ENCODE measurements around the gene CCDC8. TPM values are rescaled to one million over a fixed set of nuclear protein-coding genes. Genes with fewer than 3 reads are reported as not detected.

CCDC8 gene
- polyA plus RNA-seq, 2 of the 4 experiments (the other 2 are of a cell fraction): 0.04 to 0.08 TPM

DNA sequence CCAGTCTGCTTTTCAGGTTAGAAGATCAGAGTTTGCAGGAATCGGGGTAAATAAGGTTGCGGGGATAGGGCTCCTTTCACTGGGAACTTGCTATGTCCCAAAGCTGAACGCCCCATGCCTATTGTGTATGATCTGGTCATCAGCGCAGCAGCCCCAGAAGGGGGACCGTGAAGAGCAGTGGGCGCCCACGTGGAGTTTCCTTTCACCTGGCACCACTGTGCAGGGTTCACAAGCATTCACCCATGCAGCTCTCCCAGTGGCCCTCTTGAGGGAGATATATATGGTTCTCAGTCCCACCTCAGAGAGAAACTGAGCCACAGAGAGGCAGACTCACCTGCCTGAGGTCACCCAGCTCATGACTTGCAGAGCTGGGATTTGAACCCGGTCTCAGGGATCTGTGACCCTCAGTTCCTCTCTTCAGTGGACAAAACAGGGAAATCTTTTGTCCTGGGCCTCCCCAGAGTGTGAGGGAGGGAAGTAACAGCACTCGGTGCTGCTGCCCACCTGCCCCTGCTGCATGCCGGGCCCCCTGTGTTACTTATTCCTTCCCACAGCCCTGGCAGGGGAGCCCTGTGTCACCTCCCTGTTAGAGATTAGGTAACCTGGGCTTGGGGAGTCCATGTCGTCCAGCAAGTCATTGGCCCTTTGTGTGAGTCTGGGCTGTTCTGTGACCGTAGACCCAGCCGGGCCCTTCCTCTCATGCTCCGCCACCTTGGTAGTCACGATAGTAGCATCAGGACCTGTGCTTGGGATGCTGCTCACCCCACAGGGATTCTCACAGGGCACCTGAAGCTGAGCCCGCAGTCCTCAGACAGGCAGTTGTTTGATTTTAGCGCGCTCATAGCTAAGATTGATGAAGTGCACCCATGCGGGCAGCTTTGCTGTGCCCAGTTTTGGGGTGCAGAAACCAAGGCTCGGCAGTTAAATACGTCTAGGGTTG is 38.6 kb downstream of the CCDC8 start:
- ChIA-PET POLR2A (interaction anchor here (1.6 kb wide), 1 partner anchor 76 kb away, joined by 9 read pairs; no protein-coding TSS in a partner anchor), CTCF (interaction anchor here (0.9 to 30.8 kb wide), 9 partner anchors 8 to 155 kb away, joined by 3 to 501 read pairs (median 4); no protein-coding TSS in a partner anchor)
- Histone ChIP-seq H3K27ac (peak overlapping the region; percentile 90 to 94), H3K4me3 (no peak overlapping the region), H3K9me3 (no peaks in the 10 kb centered on the region), H3K4me1 (peaks cover 49% of the 10 kb centered on the region), H3K4me2 (peak overlapping the region; percentile 96)
- ATAC-seq (no peak), FAIRE-seq (no peak), DNase-seq (ENCODE audit: low read depth in 1 of 2, low spot score in 1 of 2) (no peak)
- no peak for TF ChIP-seq CHD4 (IDR thresholded peaks at IDR 0.05; ENCODE audit: borderline replicate concordance)
- WGBS (ENCODE audit: missing lambda C conversion rate): 90% methylated on average over 21 of the region's 21 CpGs

GRCh38 chr19:46373491-46374359 is 39.6 kb downstream of the CCDC8 start:
- FAIRE-seq: peak; percentile 98
- H3K27ac ChIP-seq: peak overlapping the region; percentile 90 to 94

More at GRCh38 chr19:46373491-46374359, 39.6 kb downstream of the CCDC8 start:
- DNase-seq (ENCODE audit: low read depth in 1 of 2, low spot score in 1 of 2) (peak; percentile 88 to 93), ATAC-seq (peak; percentile 80 to 87)
- 2% methylated on average over 15 of the region's 17 CpGs for WGBS (ENCODE audit: missing lambda C conversion rate)
- H3K4me1 ChIP-seq: peaks cover 49% of the 10 kb centered on the region
- ChIA-PET POLR2A (interaction anchor here (0.5 to 1.6 kb wide), 6 partner anchors 12 to 304 kb away, joined by 3 to 9 read pairs (median 5); partner anchors contain the start of gene PPP5C), CTCF (interaction anchor here (0.6 to 30.8 kb wide), 21 partner anchors 9 to 295 kb away, joined by 3 to 501 read pairs (median 4); partner anchors contain the start of genes HIF3A and PPP5C)
- no peaks in the 10 kb centered on the region for H3K9me3 ChIP-seq
- H3K4me3 ChIP-seq: peak overlapping the region; percentile 21; the same call in 2 of the 3 replicates
- H3K4me2 ChIP-seq: peak overlapping the region; percentile 96
- TF ChIP-seq EHF (CRISPR knock-in tag; IDR thresholded peaks at IDR 0.05) (no peak), MYC (IDR thresholded peaks at IDR 0.05; ENCODE audit: borderline replicate concordance, low read length) (peak; percentile 95), GATA3 (IDR thresholded peaks at IDR 0.05; ENCODE audit: borderline replicate concordance) (peak; percentile 50), POLR2A (IDR thresholded peaks at IDR 0.05; ENCODE audit: low read length) (peak; percentile 21), JUN (IDR thresholded peaks at IDR 0.05) (peak in 1 of 2 experiments; percentile 59; a peak in 2 of 5 replicates), NFE2L2 (conservative IDR thresholded peaks at IDR 0.05; ENCODE audit: low read length) (peak; percentile 54), USF2 (IDR thresholded peaks at IDR 0.05) (peak; percentile 56; the same call in 1 of the 2 replicates), EP300 (IDR thresholded peaks at IDR 0.05) (peak in 1 of 2 experiments; percentile 6; a peak in 1 of 5 replicates), MAFK (IDR thresholded peaks at IDR 0.05; ENCODE audit: partially characterized antibody) (peak; percentile 28), HEYL (CRISPR knock-in tag; IDR thresholded peaks at IDR 0.05) (no peak), ELK1 (IDR thresholded peaks at IDR 0.05; ENCODE audit: low read depth, low read length) (no peak), FOSL2 (IDR thresholded peaks at IDR 0.05) (no peak), FOSL2 (CRISPR knock-in tag; IDR thresholded peaks at IDR 0.05) (peak; percentile 26), E2F6 (IDR thresholded peaks at IDR 0.05; ENCODE audit: borderline replicate concordance, low read depth) (0 out of 2 replicates have a peak, but pooled peaks have one; percentile 28), MAX (IDR thresholded peaks at IDR 0.05) (peak; percentile 93)
- TF ChIP-seq, protein P1, sequence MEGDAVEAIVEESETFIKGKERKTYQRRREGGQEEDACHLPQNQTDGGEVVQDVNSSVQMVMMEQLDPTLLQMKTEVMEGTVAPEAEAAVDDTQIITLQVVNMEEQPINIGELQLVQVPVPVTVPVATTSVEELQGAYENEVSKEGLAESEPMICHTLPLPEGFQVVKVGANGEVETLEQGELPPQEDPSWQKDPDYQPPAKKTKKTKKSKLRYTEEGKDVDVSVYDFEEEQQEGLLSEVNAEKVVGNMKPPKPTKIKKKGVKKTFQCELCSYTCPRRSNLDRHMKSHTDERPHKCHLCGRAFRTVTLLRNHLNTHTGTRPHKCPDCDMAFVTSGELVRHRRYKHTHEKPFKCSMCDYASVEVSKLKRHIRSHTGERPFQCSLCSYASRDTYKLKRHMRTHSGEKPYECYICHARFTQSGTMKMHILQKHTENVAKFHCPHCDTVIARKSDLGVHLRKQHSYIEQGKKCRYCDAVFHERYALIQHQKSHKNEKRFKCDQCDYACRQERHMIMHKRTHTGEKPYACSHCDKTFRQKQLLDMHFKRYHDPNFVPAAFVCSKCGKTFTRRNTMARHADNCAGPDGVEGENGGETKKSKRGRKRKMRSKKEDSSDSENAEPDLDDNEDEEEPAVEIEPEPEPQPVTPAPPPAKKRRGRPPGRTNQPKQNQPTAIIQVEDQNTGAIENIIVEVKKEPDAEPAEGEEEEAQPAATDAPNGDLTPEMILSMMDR (IDR thresholded peaks at IDR 0.05): peak; percentile 19; the same call in 1 of the 3 replicates
- TF ChIP-seq, protein P2, sequence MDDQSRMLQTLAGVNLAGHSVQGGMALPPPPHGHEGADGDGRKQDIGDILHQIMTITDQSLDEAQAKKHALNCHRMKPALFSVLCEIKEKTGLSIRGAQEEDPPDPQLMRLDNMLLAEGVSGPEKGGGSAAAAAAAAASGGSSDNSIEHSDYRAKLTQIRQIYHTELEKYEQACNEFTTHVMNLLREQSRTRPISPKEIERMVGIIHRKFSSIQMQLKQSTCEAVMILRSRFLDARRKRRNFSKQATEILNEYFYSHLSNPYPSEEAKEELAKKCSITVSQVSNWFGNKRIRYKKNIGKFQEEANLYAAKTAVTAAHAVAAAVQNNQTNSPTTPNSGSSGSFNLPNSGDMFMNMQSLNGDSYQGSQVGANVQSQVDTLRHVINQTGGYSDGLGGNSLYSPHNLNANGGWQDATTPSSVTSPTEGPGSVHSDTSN (IDR thresholded peaks at IDR 0.05): peak; percentile 42

Data from A549 (cell line).